NCI-H2029 (cell line): ENCODE data around the gene SSNA1.

ENCODE experiments used
- DNase-seq: peaks from one replicate; lab custom pipeline; 2025; lab: John Stamatoyannopoulos, UW

The SSNA1 gene

DNA sequence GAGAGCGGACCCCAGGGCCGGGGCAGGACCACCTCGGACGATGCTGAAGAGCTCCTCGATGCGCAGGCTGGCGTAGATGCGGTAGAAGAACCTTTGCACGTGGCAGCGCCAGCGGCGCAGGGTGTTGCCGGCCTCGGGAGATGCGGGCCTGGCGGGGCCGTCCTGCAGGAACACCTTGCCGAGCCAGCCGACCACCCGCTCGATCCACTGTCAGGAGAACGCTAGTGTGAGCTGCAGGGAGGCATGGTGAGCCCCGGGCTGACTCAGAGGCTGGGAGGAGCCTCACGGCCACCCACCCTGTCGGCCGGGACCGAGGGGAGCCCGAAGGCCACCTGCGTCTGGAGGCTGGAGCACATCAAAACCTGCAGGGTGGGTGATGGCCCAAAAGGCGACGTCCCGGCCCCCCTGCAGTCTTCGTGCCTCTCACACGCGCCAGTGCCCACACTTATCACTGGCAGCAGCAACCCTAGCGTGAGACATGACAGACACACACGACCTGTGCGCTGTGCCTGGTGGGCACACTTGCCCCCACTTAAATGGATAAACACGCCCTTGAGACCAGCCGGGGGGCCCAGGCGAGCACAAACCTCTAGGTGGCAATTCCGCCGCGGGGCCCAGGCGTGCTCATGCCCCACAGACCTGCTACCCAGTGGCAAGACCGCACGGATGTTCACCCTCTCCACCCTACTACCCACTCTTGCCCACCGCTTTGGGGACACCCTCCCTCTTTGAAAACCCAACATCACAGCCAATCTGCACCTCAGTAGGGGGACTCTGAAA, 3.4 kb upstream of the SSNA1 start:
- DNase-seq, result no peak

DNA sequence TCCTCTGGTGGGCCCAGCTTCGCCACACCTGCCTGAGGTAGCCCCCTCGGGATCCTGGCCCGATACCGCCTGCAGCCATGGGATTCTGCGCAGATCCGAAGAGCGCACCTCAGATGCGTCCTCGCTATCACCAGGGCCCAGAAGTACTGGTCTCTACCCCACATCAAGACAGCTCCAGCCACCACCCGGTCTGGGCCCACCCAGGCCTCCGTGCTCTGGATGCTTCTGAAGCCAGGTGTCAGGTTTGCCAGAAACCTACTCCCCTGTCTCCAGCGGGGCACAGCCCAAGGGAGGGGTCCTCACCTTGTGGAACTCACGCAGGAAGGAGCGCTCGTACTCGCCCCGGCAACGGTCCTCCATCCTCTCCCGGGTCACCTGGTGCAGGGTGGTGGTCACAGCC, 2.6 kb upstream of the SSNA1 start:
- no peak for DNase-seq

DNA sequence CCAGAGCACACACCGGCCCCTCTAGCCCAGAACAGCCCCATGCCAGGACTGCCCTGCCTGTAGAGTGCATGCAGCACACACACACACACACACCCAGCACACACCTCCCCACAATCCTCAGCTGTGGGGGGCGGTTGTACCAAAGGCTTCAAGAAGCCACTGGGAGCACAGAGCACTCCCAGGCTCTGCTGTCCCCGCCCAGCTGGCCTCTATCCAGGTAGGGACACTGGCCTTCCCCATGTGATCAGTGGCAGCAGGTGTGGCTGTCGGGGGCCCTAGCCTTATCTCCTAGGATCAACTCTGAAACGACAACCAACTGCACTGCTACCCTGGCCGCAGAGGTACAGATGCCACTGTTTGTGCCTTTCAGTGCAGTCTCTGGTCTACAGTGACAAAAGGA, 2.1 kb upstream of the SSNA1 start:
- DNase-seq, result peak; percentile 38

DNA sequence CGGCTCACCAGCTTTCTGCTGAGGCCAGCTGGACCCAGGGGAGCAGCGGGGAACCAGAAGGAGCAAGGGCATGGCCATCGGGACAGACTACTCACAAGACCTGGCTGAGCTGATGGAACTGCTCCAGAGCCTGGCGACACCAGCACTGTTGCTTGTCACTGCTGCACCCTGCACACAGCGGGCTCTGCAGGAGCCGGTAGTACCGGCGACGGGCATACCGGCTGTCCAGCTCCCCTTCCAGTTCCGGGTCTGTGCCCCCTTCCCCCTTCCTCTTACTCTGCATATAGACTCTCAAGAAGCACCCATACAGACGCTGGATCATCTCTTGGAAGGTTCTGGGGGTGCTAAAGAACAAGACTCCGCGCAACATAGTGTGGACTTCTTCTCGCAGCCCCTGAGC, 1.1 kb upstream of the SSNA1 start:
- DNase-seq, result no peak

DNA sequence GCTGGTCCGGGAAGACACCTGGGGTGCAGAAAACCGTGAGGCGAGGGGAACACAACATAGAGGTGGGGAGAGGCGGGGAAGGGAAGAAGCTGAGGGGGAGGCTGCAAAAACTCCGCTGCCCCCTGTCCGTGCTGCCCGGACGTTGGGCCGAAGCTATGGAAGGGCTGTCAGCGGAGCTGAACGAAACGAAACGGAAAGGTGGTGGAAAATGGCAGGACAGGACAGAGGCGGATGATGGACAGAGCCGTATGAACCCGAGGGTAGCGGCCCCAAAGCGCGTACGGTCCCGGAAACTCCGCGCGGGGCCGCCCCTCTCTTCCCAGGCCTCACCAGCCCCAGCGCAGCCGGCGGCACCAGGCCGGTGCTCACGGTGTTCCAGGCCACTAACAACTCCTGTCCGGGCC, 388 bp upstream of the SSNA1 start:
- DNase-seq, result no peak

DNA sequence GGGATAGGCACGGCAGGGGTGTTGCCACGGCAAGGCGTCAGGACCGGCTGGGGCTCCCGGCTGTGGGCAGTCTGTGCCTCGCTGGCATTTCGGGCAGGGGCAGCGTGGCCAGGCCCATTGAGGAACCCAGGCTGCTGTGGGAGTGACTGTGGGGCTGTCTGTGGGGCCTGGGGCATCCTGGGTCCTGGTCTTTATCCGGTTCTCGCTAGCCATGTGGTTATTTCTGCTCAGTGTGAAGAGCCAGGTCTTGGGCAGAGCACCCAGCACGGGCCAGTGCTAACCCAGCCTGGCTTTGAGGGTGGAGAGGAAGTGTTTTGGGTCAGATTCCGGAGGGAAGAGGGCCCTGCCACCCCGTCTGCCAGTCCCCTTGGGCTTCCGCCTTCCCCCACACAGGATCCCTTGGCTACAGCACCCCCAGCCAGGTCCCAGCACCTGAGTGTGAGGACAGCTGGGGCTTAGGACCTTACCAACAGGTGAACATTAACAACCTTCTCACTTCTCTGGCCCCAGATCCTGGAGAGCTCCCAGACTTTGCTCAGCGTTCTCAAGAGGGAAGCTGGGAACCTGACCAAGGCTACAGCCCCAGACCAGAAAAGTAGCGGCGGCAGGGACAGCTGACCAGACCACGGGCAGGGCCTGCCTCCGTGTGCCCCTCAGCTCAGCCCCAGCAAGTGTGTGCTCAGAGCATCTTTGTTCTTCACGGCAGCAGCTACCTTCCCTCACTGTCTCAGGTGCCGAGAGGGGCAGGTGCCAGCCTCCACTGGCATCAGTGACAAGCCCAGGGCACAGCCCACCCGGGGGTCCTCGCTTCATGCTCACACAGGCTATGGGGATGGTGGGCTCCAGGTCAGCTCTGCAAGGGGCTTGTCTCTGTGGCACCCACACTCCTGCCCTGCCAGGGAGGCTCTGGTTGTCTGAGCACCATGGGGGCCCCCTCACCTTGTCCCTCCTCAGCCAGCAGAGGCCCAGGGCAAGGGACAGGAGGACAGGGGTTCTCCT, 1.1 kb downstream of the SSNA1 start:
- no peak for DNase-seq

DNA sequence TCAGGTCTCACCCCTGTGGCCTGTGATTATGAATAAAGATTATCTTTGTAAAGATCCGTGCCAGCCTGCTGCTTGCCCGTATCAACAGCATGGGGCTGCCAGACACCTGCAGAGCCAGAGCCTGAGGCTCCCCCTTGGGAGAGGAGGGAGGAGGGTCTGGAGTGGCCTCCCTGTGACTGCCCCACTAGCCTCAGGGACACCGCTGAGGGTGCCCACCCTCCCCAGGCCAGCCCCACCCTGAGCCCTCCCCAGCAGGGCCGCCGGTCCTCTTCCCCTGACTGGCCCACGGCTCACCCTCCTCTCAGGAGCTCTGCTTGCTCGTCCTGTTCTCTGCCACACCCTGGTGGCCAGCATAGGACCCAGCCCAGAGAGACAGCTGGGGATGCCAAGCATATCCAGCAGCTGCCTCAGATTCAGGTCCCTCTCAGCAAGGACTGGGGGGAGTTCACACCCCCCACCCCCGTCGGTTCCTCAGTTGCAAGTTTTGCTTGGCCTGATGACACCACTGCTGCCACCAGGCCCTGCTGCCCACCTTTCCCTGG, 1.9 kb downstream of the SSNA1 start:
- DNase-seq, result no peak

DNA sequence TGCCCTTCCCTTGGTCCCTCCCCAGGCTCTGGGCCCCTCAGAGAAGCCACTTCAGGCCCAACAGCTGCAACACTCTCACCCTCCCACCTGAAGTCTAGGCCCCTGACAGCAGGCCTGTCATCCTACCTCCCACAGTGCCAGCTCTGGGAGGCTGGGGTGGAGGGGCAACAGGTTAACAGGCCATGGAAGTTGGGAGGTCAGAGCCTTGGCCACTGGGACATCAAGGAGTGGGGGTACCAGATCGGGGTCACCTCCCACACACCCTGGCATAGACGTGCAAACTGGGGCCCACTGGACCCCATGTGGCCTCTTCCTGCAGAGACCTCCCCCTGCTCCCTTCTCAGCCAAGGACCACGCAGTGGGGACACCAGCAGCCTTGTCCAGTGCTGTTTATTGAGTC, 2.8 kb downstream of the SSNA1 start:
- DNase-seq, result no peak

DNA sequence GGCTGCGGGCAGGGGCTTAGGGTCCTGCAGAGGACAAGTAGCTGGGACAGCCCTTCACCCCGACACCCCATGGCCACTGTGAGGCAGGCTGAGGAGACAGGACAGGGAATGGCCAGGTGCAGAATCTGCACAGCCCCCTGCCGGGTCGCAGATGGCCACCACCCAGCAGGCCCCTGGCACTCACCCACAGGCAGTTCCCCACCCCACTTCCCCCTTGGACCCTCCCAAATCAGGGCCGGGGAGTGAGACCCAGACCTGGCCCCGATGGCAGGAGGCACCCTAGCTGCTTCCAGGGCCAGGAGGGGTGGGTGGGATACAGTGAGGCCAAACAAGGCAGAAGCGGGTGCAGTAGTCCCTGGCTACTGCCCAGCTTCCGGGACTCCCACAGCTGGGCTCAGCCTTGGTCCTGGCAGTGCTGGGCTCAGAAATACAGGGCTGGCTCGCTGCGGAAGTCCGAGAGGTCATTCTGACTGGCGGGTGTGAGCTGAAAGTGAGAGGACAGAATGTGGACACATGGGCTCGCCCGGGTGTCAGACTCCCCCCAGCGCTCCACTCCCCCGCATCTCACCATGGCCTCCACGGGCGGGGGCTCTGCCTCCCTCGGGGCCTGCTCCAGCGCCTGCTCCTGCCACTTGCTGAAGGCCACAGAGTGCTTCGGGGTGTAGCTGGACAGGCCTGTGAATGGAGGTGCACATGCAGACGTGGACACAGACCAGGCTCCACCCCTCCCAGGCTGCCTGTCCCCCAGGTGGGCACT, 3.4 kb downstream of the SSNA1 start:
- no peak for DNase-seq

DNA sequence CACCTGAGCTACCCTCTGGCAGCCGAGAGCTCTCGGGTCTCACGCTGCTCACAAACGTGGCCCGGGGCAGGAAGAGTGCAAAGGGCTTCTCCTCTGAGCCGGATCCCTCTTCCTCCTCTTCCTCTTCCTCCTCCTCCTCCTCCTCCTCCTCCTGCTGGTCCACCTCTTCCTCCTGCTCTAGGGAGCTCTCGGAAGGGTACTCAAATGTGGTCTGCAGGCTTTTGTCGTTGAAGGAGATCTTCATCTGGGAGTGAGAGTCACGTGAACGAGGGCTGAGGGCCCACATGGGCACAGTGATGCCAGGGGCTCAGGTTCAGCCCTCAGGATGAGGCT, 3.9 kb downstream of the SSNA1 start:
- DNase-seq, result no peak

DNA sequence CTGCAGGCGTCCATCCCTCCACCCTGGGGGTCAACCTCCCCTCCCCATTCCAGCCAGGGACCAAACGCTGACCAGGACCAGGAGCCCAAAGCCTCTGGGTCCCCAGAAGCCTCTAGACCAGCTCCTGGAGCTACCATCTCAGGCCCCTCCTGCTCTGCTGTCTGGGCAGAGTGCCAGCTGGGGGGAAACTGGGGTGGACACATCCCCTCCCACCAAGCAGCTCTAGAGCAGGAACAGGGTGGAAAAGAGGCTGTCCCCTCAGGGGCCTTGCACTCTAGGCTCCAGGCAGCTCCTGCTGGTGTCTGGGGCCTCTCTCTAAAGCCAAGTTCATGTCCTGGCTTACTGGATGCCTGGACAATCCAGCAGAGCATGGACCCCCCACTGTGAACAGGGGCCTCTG, 4.4 kb downstream of the SSNA1 start:
- no peak for DNase-seq

DNA sequence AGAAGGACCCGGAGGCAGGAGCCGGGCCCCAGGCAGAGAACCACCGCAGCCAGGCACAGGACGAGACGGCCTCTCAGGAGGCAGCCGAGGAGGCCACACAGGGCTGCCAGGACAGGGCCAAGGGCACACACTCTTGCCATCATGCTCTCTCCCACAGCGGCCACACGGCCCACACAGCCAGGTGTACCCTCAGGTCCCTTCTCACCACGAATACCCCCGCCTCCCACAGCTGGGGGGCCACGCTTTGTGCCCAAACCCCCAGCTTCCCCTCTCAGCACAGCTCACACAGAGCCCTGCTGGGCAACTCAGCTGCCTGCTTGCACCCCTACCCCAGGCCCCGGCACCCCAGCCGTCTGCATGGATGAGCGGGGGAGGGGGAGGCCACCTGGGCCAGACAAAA, 5.3 kb downstream of the SSNA1 start:
- DNase-seq, result no peak

DNA sequence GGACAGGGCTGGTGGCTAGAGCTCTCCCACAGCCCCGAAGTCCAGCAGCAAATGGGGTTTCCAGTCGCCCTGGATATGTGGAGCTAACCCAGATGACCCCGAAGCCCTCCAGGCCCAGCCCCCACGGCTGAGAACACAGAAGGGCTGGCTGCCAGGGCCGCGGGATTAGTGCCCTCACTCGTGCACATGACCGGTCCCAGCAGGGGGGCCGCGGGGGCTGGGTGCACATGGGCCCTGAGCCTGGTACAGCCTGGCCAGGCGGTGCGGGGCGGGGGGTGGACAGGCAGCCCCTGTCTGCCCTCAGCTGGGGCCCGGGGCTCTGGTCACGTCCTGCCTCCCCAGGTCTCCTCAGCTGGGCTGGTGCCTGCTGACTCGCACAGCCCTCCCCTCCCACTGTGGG, 5.9 kb downstream of the SSNA1 start:
- no peak for DNase-seq

DNA sequence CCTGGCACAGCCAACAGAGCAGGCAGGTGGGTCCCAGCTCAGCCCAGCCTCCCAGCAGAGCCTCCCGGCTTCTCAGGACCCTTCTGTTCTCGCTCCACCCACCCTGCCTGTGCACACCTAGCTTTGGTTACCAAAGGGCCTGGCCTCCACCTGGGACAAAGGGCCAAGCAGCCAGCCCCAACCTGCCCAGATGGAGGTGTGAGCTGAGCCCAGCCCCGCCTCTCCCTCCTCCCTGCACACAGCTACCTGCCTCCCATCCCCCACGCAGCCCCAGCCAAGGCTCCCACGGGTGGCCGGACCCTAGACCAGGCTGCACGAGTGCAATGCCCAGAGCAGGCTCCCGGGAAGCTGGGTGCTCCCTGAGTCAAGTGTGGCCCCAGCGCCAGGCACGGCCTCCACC, 6.4 kb downstream of the SSNA1 start:
- DNase-seq, result peak; percentile 78

DNA sequence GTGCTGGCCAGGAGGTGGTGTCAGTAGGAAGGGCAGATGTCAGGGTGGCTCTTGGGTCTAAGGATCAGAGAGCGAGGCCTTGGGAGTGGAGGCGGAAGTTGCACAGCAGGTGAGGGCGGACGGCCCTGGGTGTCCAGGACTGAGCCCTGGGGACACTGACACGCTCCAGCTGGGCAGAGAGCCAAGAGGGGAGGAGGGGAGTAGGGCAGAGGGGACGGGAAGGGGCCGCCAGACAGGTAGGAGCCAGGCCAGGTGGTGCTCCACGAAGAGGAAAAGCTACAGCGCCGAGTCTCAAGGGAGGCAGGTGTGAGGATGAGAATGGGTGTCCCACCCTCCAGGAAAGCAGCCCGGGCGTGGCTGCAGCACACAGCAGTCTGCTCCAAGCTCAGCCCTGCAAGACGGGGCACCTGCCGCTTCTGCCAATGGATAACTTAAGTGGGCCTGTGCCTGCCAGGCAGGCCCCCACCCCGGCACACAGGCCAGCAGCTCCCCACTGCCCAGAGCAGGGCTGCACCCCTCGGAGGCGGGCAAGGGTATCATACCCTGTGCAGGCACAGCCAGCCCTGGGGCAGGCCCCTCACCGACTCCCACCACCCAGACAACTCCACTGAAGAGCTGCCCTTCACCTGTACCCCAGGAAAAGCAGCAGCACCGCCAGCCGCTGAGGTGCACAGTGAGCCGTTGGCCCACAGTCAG, 7.2 kb downstream of the SSNA1 start:
- DNase-seq, result peak; percentile 98

DNA sequence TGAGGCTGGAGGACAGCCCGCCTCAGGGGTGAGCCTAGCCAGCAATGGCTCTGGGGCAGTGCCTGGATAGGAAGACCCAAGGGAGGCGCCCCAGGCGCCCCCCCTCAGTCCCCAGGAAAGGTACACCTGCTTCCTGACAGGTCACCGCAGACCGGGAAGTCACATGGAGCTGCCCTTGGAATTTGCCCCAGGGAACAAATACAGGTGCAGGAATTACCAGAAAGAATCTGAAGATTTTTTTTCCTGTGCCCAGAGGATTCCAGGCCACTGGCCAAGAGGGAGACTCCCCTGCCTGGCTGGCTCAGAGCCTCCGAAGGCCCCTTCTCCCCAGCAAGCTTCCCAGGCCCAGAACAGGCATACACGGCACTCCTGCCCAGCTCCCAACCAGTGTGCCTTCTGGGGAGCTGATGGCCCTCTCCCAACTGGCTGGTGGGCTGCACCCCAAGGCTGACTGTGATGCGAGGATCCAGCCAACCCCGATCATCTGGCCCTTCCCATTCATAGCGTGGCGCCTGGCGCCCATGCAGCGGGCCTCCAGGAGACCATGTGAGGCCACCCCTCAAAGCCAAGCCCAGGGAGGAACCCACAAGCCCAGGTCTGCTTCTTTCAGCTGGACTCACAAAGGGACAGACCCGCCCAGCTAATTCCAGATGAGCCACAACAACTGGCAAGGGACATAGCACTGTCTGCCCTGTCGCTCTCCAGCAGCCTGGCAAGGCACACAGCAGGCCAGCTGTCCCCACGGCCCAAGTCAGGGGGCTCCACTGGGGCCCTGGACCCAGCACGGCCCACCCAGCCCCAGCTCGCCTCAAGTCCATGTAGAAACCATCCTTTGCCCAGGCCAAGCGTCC, 9.8 kb downstream of the SSNA1 start:
- DNase-seq, result peak; percentile 57

DNA sequence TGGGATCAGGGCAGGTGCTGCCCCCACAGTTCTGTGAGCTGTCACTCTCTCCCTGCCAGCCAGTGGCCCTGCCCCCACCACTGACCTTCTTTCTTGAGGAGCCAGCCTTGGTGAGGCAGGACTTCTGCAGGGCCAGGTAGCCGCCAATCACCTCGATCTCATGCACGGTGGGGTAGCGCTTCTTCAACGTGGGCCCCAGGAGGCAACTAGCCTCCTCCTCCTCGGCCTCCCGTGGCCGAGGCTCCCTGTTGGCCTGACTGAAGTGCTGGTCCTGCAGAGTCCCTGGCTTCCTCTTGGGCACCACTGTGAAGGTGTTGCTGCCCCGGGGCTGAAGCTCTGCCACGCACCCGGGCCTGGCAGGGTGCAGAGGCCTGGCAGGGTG, 10.4 kb downstream of the SSNA1 start:
- no peak for DNase-seq

DNA sequence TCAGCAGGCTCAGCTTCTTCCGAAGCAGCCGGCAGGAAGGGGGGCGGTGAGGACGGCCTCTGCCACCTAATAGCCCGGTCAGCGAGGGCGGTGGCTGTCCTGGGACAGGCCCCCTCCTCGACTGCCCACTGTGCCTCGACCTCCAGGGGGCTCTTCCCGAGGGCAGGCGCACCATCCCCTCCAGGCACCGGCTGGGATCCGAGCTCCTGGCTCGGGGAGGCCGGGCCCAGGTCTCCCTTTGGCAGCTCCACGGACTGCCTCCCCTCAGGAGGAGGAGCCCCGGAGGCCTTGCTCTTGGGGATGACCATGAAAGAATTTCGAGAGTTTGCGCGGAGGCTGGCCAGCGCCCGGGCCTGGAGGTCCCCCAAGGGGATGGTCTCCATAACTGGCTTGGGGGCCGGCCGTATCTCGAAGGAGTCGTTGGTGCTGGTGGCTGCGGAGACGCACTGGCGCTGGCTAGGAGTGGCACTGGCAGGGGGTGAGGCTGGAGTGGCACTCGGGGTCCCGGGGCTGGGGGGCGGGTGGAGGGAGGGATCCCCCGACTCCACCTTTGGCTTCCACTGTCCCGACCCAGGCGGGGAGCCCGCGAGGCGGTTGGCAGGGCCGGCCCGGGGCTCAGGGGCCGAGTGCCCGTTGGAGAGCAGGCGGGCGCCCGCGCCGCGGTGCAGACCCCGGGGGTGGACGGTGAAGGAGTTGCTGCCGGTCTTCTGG, 11.1 kb downstream of the SSNA1 start:
- no peak for DNase-seq

DNA sequence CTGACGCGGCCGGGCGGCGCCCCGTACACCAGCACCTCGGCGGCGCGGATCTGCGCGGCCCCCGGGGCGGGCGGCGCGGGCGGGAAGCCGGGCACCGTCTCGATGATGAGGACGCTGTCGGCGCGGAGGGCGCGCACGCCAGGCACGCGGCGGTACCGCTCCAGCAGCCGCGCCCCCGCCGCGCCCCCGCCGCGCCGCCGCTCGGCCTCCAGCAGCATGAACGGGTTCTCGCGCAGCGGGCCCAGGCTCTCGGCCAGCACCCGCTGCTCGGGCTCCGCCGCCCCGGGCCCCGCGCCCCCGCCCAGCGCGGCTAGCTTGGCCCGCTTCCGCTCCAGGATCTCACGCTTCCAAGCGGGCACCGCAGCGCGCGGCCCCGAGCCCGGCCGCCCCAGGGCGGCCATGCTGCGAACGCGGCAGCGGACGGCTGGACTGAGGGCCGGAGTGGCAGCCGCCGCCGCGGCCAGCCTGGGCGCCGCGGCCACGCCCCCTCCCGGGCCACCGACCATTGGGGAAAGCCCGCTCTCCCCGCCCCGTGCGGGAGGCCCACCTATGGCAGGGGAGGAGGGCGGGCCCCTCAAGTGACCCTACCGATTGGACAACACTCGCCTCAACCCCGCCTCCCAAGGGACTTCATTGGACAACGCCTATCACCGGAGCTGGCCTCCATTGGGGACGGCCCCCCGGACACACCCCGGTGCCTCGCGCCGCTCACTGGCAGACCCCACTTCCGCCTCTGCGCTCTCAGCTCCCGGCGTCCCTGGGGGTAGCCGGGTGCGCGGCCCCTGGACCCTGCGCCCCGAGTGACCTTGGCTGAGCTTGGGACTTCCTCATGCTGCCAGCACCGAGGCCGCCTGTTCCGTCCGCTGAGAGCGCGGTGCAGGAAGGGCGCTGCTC, 12.1 kb downstream of the SSNA1 start, which contains the start of gene TPRN:
TSS of gene TPRN (minus strand) at position 431 of the 894 bp plus-strand sequence. CDS start at position 401, 30 bp downstream.
- DNase-seq, result peak; percentile 99
